ENCODE results near the gene TSPAN5.
"Not testable (repeated sequence)": the region's sequence is repeated elsewhere in the genome, so short reads cannot be mapped to it uniquely, and the experiment has no call there.

Gene TSPAN5

GRCh38 chr4:98658287-98659105 lies at the start of gene TSPAN5:
TSS of gene TSPAN5 (minus strand) at chr4:98658611.
- DNase-seq: peak; percentile 89

GRCh38 chr4:98706935-98707334 lies 48.5 kb upstream of the TSPAN5 start:
- DNase-seq: no peak

- no peak for DNase-seq
These were observed 47.9 kb upstream of the TSPAN5 start for GRCh38 chr4:98706200-98706813.

GRCh38 chr4:98705586-98705985 lies 47.2 kb upstream of the TSPAN5 start:
- not testable (repeated sequence) for DNase-seq

- no peak for DNase-seq
These were observed 42.2 kb upstream of the TSPAN5 start for GRCh38 chr4:98700656-98701055.

GRCh38 chr4:98694076-98694475 lies 35.7 kb upstream of the TSPAN5 start:
- DNase-seq: no peak

GRCh38 chr4:98692411-98692810 lies 34.0 kb upstream of the TSPAN5 start:
- no peak for DNase-seq

- no peak for DNase-seq
These were observed 33.2 kb upstream of the TSPAN5 start for GRCh38 chr4:98691588-98691987.

- no peak for DNase-seq
These were observed 31.2 kb upstream of the TSPAN5 start for GRCh38 chr4:98689507-98690174.

- peak; percentile 89 for DNase-seq
These were observed 30.2 kb upstream of the TSPAN5 start for GRCh38 chr4:98688411-98689290.

- no peak for DNase-seq
These were observed 29.5 kb upstream of the TSPAN5 start for GRCh38 chr4:98687876-98688275.

- no peak for DNase-seq
These were observed 28.4 kb upstream of the TSPAN5 start for GRCh38 chr4:98686847-98687246.

- no peak for DNase-seq
These were observed 27.8 kb upstream of the TSPAN5 start for GRCh38 chr4:98686043-98686707.

GRCh38 chr4:98685225-98686042 lies 27.0 kb upstream of the TSPAN5 start:
- DNase-seq: no peak

- DNase-seq: peak; percentile 73
These were observed 24.3 kb upstream of the TSPAN5 start for GRCh38 chr4:98682719-98683118.

- no peak for DNase-seq
These were observed 22.4 kb upstream of the TSPAN5 start for GRCh38 chr4:98680806-98681205.

- no peak for DNase-seq
These were observed 21.3 kb upstream of the TSPAN5 start for GRCh38 chr4:98679738-98680137.

- peak; percentile 20 for DNase-seq
These were observed 19.4 kb upstream of the TSPAN5 start for GRCh38 chr4:98677799-98678198.

GRCh38 chr4:98674404-98675173 lies 16.2 kb upstream of the TSPAN5 start:
- DNase-seq: no peak

GRCh38 chr4:98673978-98674377 lies 15.6 kb upstream of the TSPAN5 start:
- DNase-seq: peak; percentile 42

- no peak for DNase-seq
These were observed 14.9 kb upstream of the TSPAN5 start for GRCh38 chr4:98673288-98673644.

Measured in EL (cell line).